Peyer's patch (tissue), 4 donors: ENCODE results near the gene MEX3B. TPM values are rescaled to one million over a fixed set of nuclear protein-coding genes. Genes with fewer than 3 reads are reported as not detected.

Source experiments
- DNase-seq, 3 donors: peaks; one replicate each; pipeline ENCODE4 v3.0.0-alpha.2; 2017 to 2019
- H3K27ac ChIP-seq, 4 donors: fragments of 200-600 bp; sonication (generic); one replicate each; pipeline ENCODE4 v1.5.1; 2016 to 2019
- H3K27me3 ChIP-seq, 2 donors: fragments of 200-600 bp; sonication (generic); one replicate each; pipeline ENCODE4 v1.5.1; 2019
- H3K36me3 ChIP-seq, 3 donors: fragments of 200-600 bp; sonication (generic); one replicate each; pipeline ENCODE4 v1.5.1; 2016 to 2019
- H3K4me1 ChIP-seq, 4 donors: fragments of 200-600 bp; sonication (generic); one replicate each; pipeline ENCODE4 v1.5.1; 2016 to 2019
- H3K4me3 ChIP-seq, 4 donors: fragments of 200-600 bp; sonication (generic); 1 replicate in 3 of 4; 2 replicates in 1 of 4; pipeline ENCODE4 v1.5.1; 2016 to 2019; ENCODE audit warnings: mild to moderate bottlenecking in 1 of 4
- H3K9me3 ChIP-seq, 4 donors: fragments of 200-600 bp; sonication (generic); one replicate each; pipeline ENCODE4 v1.5.1; 2016 to 2019; ENCODE audit warnings: mild to moderate bottlenecking in 1 of 4
- CTCF ChIP-seq, 6 experiments: fragments of 450-650 bp in 4 of 6; fragments of 200-600 bp in 2 of 6; sonication (generic) in 1 of 6; IDR thresholded peaks; one replicate each; pipeline ENCODE4 v1.5.1; 2017 to 2019; ENCODE audit warnings: antibody characterized with exemption in 6 of 6, mild to moderate bottlenecking in 3 of 6, moderate library complexity in 1 of 6
- POLR2A ChIP-seq, 2 donors: fragments of 450-650 bp; IDR thresholded peaks; one replicate each; pipeline ENCODE4 v1.5.1; 2017; ENCODE audit warnings: antibody characterized with exemption in 2 of 2, mild to moderate bottlenecking in 2 of 2, moderate library complexity in 2 of 2
- total RNA-seq, 4 donors: library from RNA; depleted of rRNA; stranded (reverse); fragments of >200 nt; gene quantifications; one replicate each; pipeline ENCODE4 v1.1.0, GENCODE V29; 2016

The MEX3B gene
- total RNA-seq, 4 donors from 2014 or later = 0.40 to 1.7 (median 1.1) TPM; not detected in 1

- no peak for DNase-seq
- H3K4me3 ChIP-seq = no peak overlapping the region
- no peaks in the 10 kb centered on the region for H3K36me3 ChIP-seq
- H3K27ac ChIP-seq = no peak overlapping the region
- H3K9me3 ChIP-seq = no peaks in the 10 kb centered on the region
- no peaks in the 10 kb centered on the region for H3K27me3 ChIP-seq
- no peaks in the 10 kb centered on the region for H3K4me1 ChIP-seq
- TF ChIP-seq POLR2A (IDR thresholded peaks at IDR 0.05) (no peak), CTCF (IDR thresholded peaks at IDR 0.05) (no peak)
Observed at GRCh38 chr15:82081914-82082762, 36.3 kb upstream of the MEX3B start.

DNA sequence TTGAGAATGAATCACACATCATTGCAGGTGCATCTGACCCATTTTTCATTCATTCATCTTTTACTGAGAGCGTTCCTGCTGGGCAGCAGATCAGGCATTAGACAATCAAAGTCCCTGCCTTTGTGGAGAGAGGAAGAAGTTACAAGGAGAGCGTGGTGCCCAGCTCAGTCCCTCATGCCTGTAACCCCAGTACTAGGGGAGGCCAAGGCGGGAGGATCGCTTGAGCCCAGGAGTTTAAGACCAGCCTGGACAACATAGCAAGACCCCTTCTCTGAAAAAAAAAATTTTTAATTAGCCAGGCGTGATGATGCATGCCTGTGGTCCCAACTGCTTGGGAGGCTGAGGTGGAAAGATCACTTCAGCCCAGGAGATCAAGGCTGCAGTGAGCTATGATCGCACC is 35.0 kb upstream of the MEX3B start:
- Histone ChIP-seq H3K9me3 (no peaks in the 10 kb centered on the region), H3K36me3 (no peaks in the 10 kb centered on the region), H3K4me3 (no peak overlapping the region), H3K27me3 (no peaks in the 10 kb centered on the region), H3K27ac (no peak overlapping the region), H3K4me1 (no peaks in the 10 kb centered on the region)
- no peak for DNase-seq
- TF ChIP-seq CTCF (IDR thresholded peaks at IDR 0.05) (no peak), POLR2A (IDR thresholded peaks at IDR 0.05) (no peak)

- H3K4me3 ChIP-seq = no peak overlapping the region
- H3K4me1 ChIP-seq = no peaks in the 10 kb centered on the region
- no peak overlapping the region for H3K27ac ChIP-seq
- H3K27me3 ChIP-seq = no peaks in the 10 kb centered on the region
- no peaks in the 10 kb centered on the region for H3K36me3 ChIP-seq
- TF ChIP-seq CTCF (IDR thresholded peaks at IDR 0.05) (no peak), POLR2A (IDR thresholded peaks at IDR 0.05) (no peak)
- no peak for DNase-seq
- no peaks in the 10 kb centered on the region for H3K9me3 ChIP-seq
Observed at GRCh38 chr15:82079736-82080135, 33.9 kb upstream of the MEX3B start.

DNA sequence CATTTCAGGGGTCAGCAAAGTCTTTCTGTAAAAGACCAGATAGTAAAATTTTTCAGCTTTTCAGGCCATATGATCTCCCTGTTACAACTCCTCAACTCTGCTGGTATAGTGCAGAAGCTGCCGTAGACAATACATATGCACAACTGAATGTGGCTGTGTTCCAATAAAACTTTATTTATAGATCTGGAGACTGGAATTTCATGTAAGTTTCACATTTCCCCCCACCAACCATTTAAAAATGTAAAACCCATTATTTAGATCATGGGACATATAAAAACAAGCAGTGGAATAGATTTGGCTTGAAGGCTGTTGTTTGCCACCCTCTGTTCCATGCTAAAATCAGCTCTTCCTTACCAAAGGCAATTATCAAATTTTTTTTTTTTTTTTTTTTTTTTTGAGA is 28.8 kb upstream of the MEX3B start:
- H3K4me1 ChIP-seq = no peaks in the 10 kb centered on the region
- DNase-seq = no peak
- no peak overlapping the region for H3K27ac ChIP-seq
- peaks cover 0 to 7% (median 0%) of the 10 kb centered on the region in 4 donors for H3K9me3 ChIP-seq
- H3K27me3 ChIP-seq = no peaks in the 10 kb centered on the region
- H3K36me3 ChIP-seq = no peaks in the 10 kb centered on the region
- TF ChIP-seq POLR2A (IDR thresholded peaks at IDR 0.05) (no peak), CTCF (IDR thresholded peaks at IDR 0.05) (no peak)
- no peak overlapping the region for H3K4me3 ChIP-seq

DNA sequence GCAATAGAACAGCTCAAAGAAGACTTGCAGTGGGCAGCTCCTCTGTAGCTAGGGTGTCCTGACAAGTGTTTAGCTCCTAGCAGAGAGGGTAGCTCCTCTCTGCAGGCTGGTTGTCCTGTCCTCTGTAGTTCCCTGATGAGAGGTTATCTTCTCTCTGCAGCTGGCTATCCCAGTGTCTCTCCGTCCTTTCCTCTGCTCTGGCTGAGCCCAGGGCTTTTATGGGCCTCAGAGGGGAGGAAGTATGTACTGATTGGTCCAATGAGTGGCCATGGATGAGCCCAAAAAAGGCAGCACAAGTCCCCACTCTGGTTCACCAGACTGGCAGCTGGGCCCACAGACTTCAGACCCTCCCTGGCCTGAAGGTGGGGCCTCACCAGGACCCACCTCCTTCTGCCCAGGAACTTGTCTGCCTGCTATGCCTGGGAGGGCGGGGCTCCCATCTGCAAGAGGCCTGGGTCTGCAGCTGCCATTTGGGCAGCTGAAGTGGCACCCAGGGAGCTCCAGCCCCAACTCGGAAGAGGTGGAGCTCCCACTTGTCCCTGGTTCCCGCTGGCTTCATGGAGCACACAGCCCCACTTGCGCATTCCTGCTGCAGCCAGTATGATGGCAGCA is 27.2 kb upstream of the MEX3B start:
- no peak for DNase-seq
- Histone ChIP-seq H3K36me3 (no peaks in the 10 kb centered on the region), H3K27me3 (no peaks in the 10 kb centered on the region), H3K4me3 (no peak overlapping the region), H3K9me3 (peaks cover 0 to 7% (median 0%) of the 10 kb centered on the region in 4 donors), H3K27ac (no peak overlapping the region), H3K4me1 (no peaks in the 10 kb centered on the region)
- TF ChIP-seq POLR2A (IDR thresholded peaks at IDR 0.05) (no peak), CTCF (IDR thresholded peaks at IDR 0.05) (no peak)
